GM23338 (cell line): ENCODE measurements around the gene FLYWCH1. TPM values are rescaled to one million over a fixed set of nuclear protein-coding genes. Genes with fewer than 3 reads are reported as not detected.

Source experiments
- ATAC-seq: fragments of 200-7000 bp; cut with Tn5 transposase; 3 replicates; pipeline ENCODE4 v1.9.1; 2020
- DNase-seq: peaks from one replicate; pipeline ENCODE4 v3.0.0-alpha.2; 2015; ENCODE audit warnings: low spot score
- H2AFZ ChIP-seq: fragments of 200-600 bp; sonication (generic); 2 replicates; pipeline ENCODE4 v1.8.0; 2016; ENCODE audit warnings: antibody characterized with exemption, mild to moderate bottlenecking, moderate library complexity
- H3F3A ChIP-seq: fragments of 200-600 bp; sonication (generic); replicated peaks from 2 replicates; pipeline ENCODE4 v1.8.0; 2017; ENCODE audit warnings: antibody characterized with exemption, mixed run types, low read depth
- H3K27ac ChIP-seq: fragments of 200-600 bp; sonication (generic); 2 replicates; pipeline ENCODE4 v1.6.1; 2016; ENCODE audit warnings: low read depth
- H3K27me3 ChIP-seq: fragments of 200-600 bp; sonication (generic); 2 replicates; pipeline ENCODE4 v1.8.0; 2016; ENCODE audit warnings: mild to moderate bottlenecking, mixed run types, moderate library complexity; ENCODE audit not compliant: insufficient read depth
- H3K36me3 ChIP-seq: fragments of 200-600 bp; sonication (generic); 2 replicates; pipeline ENCODE4 v1.8.0; 2016; ENCODE audit warnings: mild to moderate bottlenecking; ENCODE audit not compliant: insufficient read depth
- H3K4me1 ChIP-seq: fragments of 200-600 bp; sonication (generic); 2 replicates; pipeline ENCODE4 v1.8.0; 2016; ENCODE audit warnings: mild to moderate bottlenecking, moderate library complexity; ENCODE audit not compliant: insufficient read depth
- H3K4me2 ChIP-seq: fragments of 200-600 bp; sonication (generic); 2 replicates; pipeline ENCODE4 v1.7.1; 2017; ENCODE audit warnings: mixed run types
- H3K4me3 ChIP-seq: fragments of 200-600 bp; sonication (generic); 2 replicates; pipeline ENCODE4 v1.6.1; 2016; ENCODE audit warnings: mixed run types
- H3K79me2 ChIP-seq: fragments of 200-600 bp; sonication (generic); replicated peaks from 2 replicates; pipeline ENCODE4 v1.8.0; 2017; ENCODE audit warnings: mild to moderate bottlenecking; ENCODE audit not compliant: insufficient read depth
- H3K9me2 ChIP-seq: fragments of 200-600 bp; sonication (generic); 2 replicates; pipeline ENCODE4 v1.8.0; 2017; ENCODE audit not compliant: insufficient read depth
- H4K20me1 ChIP-seq: fragments of 200-600 bp; sonication (generic); replicated peaks from 2 replicates; pipeline ENCODE4 v1.8.0; 2017; ENCODE audit warnings: mild to moderate bottlenecking; ENCODE audit not compliant: insufficient read depth
- H3K27ac Mint-ChIP-seq: 2 replicates; pipeline ENCODE4 v1.8.0; 2020; ENCODE audit warnings: inconsistent platforms, mild to moderate bottlenecking, moderate library complexity, mixed read lengths
- H3K27me3 Mint-ChIP-seq: 3 replicates; pipeline ENCODE4 v1.8.0; 2022; ENCODE audit warnings: low read depth, mild to moderate bottlenecking, moderate library complexity, mixed read lengths, inconsistent platforms; ENCODE audit not compliant: insufficient read depth, poor library complexity
- H3K36me3 Mint-ChIP-seq: 3 replicates; pipeline ENCODE4 v1.8.0; 2021; ENCODE audit warnings: low read depth, mild to moderate bottlenecking, inconsistent platforms, moderate library complexity, mixed read lengths
- H3K4me1 Mint-ChIP-seq: 3 replicates; pipeline ENCODE4 v1.8.0; 2020; ENCODE audit warnings: mild to moderate bottlenecking, inconsistent platforms, mixed read lengths
- H3K4me3 Mint-ChIP-seq: 3 replicates; pipeline ENCODE4 v1.8.0; 2021; ENCODE audit warnings: moderate library complexity, mild to moderate bottlenecking, inconsistent platforms, mixed read lengths
- H3K9me3 Mint-ChIP-seq: 3 replicates; pipeline ENCODE4 v1.8.0; 2020; ENCODE audit warnings: moderate library complexity, mild to moderate bottlenecking, inconsistent platforms, mixed read lengths
- CREB1 ChIP-seq: fragments of 250-450 bp; sonication (Bioruptor Pico); IDR thresholded peaks from 2 replicates; pipeline ENCODE4 v1.5.0; 2020; ENCODE audit warnings: low read depth, mild to moderate bottlenecking, moderate library complexity
- CTCF ChIP-seq, 2 experiments: fragments of 200-600 bp in 1 of 2; sonication (generic) in 1 of 2; conservative IDR thresholded peaks; 2 replicates each; pipeline versions ENCODE4 v1.5.1 to v1.6.1; 2016 to 2017; ENCODE audit warnings: antibody characterized with exemption in 2 of 2, low read depth in 2 of 2, mild to moderate bottlenecking in 2 of 2, moderate library complexity in 1 of 2
- ETS1 ChIP-seq: IDR thresholded peaks from 2 replicates; pipeline ENCODE4 v1.6.1; 2016; ENCODE audit warnings: antibody characterized with exemption
- EZH2 ChIP-seq: fragments of 200-600 bp; sonication (generic); IDR thresholded peaks from one replicate; pipeline ENCODE4 v1.8.0; 2017; ENCODE audit warnings: antibody characterized with exemption, mild to moderate bottlenecking, low read depth; ENCODE audit not compliant: unreplicated experiment
- JUNB ChIP-seq: IDR thresholded peaks from one replicate; pipeline ENCODE4 v1.6.1; 2016; ENCODE audit warnings: antibody characterized with exemption; ENCODE audit not compliant: unreplicated experiment
- NANOG ChIP-seq: IDR thresholded peaks from 2 replicates; pipeline ENCODE4 v1.6.1; 2016; ENCODE audit warnings: antibody characterized with exemption, borderline replicate concordance
- STAT1 ChIP-seq: IDR thresholded peaks from one replicate; pipeline ENCODE4 v1.6.1; 2016; ENCODE audit warnings: antibody characterized with exemption; ENCODE audit not compliant: unreplicated experiment
- polyA plus RNA-seq: library from polyadenylated mRNA; unstranded; fragments of >200 nt; fragmentation: Nextera tagmentation; extraction: Ambion mirVana; gene quantifications from 2 replicates; pipeline ENCODE4 v1.2.1, GENCODE V29; 2016
- total RNA-seq: library from RNA; depleted of rRNA; stranded (reverse); fragments of >200 nt; shearing (Covaris generic); gene quantifications from 2 replicates; pipeline ENCODE4 v1.2.3, GENCODE V29; 2014
- TF ChIP-seq, protein P1 (sequence below): IDR thresholded peaks from one replicate; pipeline ENCODE4 v1.6.1; 2018; ENCODE audit warnings: antibody characterized with exemption; ENCODE audit not compliant: unreplicated experiment
- TF ChIP-seq, protein P2 (sequence below): fragments of 250-450 bp; sonication (Bioruptor Pico); IDR thresholded peaks from 2 replicates; pipeline ENCODE4 v1.5.0; 2020; ENCODE audit warnings: mild to moderate bottlenecking, moderate library complexity

The FLYWCH1 gene
- total and polyA plus RNA-seq, 2 experiments from 2014 or later, result 6.0 to 29.3 TPM

GRCh38 chr16:2899564-2900072 is 12.1 kb upstream of the FLYWCH1 start:
- Mint-ChIP-seq H3K27me3 (peaks cover 16% of the 10 kb centered on the region), H3K9me3 (no peaks in the 10 kb centered on the region), H3K36me3 (no peaks in the 10 kb centered on the region; the same call in 2 of the 3 replicates), H3K27ac (no peak overlapping the region), H3K4me3 (no peak overlapping the region), H3K4me1 (peaks cover 4% of the 10 kb centered on the region; the same call in 2 of the 3 replicates)
- no peak for ATAC-seq
- H3K27ac ChIP-seq, result no peak overlapping the region
- H3K4me1 ChIP-seq, result no peaks in the 10 kb centered on the region; the same call in 1 of the 2 replicates
- H3K4me3 ChIP-seq, result no peak overlapping the region
- 0 out of 2 replicates have a peak, but pooled peaks cover 4% of the 10 kb centered on the region for H3F3A ChIP-seq
- no peak overlapping the region for H3K4me2 ChIP-seq
- TF ChIP-seq ETS1 (no peak), EZH2 (no peak), CREB1 (no peak), STAT1 (no peak), CTCF (conservative IDR thresholded peaks at IDR 0.05; ENCODE audit: low read depth in 2 of 2) (no peak), NANOG (no peak), JUNB (no peak)
- TF ChIP-seq, protein P1, sequence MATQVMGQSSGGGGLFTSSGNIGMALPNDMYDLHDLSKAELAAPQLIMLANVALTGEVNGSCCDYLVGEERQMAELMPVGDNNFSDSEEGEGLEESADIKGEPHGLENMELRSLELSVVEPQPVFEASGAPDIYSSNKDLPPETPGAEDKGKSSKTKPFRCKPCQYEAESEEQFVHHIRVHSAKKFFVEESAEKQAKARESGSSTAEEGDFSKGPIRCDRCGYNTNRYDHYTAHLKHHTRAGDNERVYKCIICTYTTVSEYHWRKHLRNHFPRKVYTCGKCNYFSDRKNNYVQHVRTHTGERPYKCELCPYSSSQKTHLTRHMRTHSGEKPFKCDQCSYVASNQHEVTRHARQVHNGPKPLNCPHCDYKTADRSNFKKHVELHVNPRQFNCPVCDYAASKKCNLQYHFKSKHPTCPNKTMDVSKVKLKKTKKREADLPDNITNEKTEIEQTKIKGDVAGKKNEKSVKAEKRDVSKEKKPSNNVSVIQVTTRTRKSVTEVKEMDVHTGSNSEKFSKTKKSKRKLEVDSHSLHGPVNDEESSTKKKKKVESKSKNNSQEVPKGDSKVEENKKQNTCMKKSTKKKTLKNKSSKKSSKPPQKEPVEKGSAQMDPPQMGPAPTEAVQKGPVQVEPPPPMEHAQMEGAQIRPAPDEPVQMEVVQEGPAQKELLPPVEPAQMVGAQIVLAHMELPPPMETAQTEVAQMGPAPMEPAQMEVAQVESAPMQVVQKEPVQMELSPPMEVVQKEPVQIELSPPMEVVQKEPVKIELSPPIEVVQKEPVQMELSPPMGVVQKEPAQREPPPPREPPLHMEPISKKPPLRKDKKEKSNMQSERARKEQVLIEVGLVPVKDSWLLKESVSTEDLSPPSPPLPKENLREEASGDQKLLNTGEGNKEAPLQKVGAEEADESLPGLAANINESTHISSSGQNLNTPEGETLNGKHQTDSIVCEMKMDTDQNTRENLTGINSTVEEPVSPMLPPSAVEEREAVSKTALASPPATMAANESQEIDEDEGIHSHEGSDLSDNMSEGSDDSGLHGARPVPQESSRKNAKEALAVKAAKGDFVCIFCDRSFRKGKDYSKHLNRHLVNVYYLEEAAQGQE, result no peak
- TF ChIP-seq, protein P2, sequence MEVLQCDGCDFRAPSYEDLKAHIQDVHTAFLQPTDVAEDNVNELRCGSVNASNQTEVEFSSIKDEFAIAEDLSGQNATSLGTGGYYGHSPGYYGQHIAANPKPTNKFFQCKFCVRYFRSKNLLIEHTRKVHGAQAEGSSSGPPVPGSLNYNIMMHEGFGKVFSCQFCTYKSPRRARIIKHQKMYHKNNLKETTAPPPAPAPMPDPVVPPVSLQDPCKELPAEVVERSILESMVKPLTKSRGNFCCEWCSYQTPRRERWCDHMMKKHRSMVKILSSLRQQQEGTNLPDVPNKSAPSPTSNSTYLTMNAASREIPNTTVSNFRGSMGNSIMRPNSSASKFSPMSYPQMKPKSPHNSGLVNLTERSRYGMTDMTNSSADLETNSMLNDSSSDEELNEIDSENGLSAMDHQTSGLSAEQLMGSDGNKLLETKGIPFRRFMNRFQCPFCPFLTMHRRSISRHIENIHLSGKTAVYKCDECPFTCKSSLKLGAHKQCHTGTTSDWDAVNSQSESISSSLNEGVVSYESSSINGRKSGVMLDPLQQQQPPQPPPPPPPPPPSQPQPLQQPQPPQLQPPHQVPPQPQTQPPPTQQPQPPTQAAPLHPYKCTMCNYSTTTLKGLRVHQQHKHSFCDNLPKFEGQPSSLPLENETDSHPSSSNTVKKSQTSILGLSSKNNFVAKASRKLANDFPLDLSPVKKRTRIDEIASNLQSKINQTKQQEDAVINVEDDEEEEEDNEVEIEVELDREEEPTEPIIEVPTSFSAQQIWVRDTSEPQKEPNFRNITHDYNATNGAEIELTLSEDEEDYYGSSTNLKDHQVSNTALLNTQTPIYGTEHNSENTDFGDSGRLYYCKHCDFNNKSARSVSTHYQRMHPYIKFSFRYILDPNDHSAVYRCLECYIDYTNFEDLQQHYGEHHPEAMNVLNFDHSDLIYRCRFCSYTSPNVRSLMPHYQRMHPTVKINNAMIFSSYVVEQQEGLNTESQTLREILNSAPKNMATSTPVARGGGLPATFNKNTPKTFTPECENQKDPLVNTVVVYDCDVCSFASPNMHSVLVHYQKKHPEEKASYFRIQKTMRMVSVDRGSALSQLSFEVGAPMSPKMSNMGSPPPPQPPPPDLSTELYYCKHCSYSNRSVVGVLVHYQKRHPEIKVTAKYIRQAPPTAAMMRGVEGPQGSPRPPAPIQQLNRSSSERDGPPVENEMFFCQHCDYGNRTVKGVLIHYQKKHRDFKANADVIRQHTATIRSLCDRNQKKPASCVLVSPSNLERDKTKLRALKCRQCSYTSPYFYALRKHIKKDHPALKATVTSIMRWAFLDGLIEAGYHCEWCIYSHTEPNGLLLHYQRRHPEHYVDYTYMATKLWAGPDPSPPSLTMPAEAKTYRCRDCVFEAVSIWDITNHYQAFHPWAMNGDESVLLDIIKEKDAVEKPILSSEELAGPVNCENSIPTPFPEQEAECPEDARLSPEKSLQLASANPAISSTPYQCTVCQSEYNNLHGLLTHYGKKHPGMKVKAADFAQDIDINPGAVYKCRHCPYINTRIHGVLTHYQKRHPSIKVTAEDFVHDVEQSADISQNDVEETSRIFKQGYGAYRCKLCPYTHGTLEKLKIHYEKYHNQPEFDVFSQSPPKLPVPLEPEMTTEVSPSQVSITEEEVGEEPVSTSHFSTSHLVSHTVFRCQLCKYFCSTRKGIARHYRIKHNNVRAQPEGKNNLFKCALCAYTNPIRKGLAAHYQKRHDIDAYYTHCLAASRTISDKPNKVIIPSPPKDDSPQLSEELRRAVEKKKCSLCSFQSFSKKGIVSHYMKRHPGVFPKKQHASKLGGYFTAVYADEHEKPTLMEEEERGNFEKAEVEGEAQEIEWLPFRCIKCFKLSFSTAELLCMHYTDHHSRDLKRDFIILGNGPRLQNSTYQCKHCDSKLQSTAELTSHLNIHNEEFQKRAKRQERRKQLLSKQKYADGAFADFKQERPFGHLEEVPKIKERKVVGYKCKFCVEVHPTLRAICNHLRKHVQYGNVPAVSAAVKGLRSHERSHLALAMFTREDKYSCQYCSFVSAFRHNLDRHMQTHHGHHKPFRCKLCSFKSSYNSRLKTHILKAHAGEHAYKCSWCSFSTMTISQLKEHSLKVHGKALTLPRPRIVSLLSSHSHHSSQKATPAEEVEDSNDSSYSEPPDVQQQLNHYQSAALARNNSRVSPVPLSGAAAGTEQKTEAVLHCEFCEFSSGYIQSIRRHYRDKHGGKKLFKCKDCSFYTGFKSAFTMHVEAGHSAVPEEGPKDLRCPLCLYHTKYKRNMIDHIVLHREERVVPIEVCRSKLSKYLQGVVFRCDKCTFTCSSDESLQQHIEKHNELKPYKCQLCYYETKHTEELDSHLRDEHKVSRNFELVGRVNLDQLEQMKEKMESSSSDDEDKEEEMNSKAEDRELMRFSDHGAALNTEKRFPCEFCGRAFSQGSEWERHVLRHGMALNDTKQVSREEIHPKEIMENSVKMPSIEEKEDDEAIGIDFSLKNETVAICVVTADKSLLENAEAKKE (CRISPR knock-in tag), result no peak
- no peaks in the 10 kb centered on the region for H3K27me3 ChIP-seq
- no peaks in the 10 kb centered on the region for H4K20me1 ChIP-seq
- DNase-seq, result no peak
- no peak overlapping the region for H2AFZ ChIP-seq
- H3K36me3 ChIP-seq, result no peaks in the 10 kb centered on the region
- no peaks in the 10 kb centered on the region for H3K9me2 ChIP-seq
- H3K79me2 ChIP-seq, result no peaks in the 10 kb centered on the region
